Measurements from ENCODE around the gene TAF4B.

Gene TAF4B

GRCh38 chr18:26407736-26408601 is 181.7 kb downstream of the TAF4B start:
- Histone ChIP-seq H3K27me3 (ENCODE audit: insufficient read depth, poor library complexity, severe bottlenecking) (no peaks in the 10 kb centered on the region), H3K36me3 (ENCODE audit: low read depth) (no peaks in the 10 kb centered on the region), H3K27ac (ENCODE audit: poor library complexity, severe bottlenecking) (no peak overlapping the region), H3K4me3 (ENCODE audit: severe bottlenecking) (no peak overlapping the region), H3K4me1 (ENCODE audit: insufficient read depth, poor library complexity, severe bottlenecking) (peaks cover 5% of the 10 kb centered on the region), H3K9me3 (ENCODE audit: severe bottlenecking) (peaks cover 3% of the 10 kb centered on the region)
- no peak for ATAC-seq (ENCODE audit: low read depth)
- DNase-seq (ENCODE audit: low spot score), result no peak
- TF ChIP-seq, protein P1, sequence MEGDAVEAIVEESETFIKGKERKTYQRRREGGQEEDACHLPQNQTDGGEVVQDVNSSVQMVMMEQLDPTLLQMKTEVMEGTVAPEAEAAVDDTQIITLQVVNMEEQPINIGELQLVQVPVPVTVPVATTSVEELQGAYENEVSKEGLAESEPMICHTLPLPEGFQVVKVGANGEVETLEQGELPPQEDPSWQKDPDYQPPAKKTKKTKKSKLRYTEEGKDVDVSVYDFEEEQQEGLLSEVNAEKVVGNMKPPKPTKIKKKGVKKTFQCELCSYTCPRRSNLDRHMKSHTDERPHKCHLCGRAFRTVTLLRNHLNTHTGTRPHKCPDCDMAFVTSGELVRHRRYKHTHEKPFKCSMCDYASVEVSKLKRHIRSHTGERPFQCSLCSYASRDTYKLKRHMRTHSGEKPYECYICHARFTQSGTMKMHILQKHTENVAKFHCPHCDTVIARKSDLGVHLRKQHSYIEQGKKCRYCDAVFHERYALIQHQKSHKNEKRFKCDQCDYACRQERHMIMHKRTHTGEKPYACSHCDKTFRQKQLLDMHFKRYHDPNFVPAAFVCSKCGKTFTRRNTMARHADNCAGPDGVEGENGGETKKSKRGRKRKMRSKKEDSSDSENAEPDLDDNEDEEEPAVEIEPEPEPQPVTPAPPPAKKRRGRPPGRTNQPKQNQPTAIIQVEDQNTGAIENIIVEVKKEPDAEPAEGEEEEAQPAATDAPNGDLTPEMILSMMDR (IDR thresholded peaks at IDR 0.05; ENCODE audit: poor library complexity, severe bottlenecking), result no peak

DNA sequence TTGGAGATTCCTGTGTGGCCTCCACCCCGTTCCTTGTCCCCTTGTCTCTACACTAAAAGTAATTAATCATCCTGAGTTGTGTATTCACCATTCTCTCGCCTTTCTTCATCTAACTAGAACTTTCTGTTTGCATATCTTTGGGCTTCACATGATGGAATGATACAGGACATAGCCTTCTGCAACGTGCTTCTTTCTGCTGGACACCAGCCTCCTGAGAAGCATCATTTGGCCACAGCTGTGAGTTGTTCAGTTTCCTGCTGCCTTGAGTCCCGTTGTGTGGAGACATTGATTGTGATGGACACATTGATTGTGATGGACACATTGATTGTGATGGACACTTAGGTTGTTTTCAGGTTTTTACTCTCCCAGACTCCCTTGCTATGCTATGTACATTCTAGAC is 182.8 kb downstream of the TAF4B start:
- peaks cover 5% of the 10 kb centered on the region for H3K4me1 ChIP-seq (ENCODE audit: insufficient read depth, poor library complexity, severe bottlenecking)
- no peaks in the 10 kb centered on the region for H3K27me3 ChIP-seq (ENCODE audit: insufficient read depth, poor library complexity, severe bottlenecking)
- ATAC-seq (ENCODE audit: low read depth) (no peak), DNase-seq (ENCODE audit: low spot score) (no peak)
- TF ChIP-seq, protein P1 (IDR thresholded peaks at IDR 0.05; ENCODE audit: poor library complexity, severe bottlenecking), result no peak
- no peak overlapping the region for H3K4me3 ChIP-seq (ENCODE audit: severe bottlenecking)
- no peaks in the 10 kb centered on the region for H3K36me3 ChIP-seq (ENCODE audit: low read depth)
- H3K27ac ChIP-seq (ENCODE audit: poor library complexity, severe bottlenecking), result no peak overlapping the region
- H3K9me3 ChIP-seq (ENCODE audit: severe bottlenecking), result peaks cover 3% of the 10 kb centered on the region

DNA sequence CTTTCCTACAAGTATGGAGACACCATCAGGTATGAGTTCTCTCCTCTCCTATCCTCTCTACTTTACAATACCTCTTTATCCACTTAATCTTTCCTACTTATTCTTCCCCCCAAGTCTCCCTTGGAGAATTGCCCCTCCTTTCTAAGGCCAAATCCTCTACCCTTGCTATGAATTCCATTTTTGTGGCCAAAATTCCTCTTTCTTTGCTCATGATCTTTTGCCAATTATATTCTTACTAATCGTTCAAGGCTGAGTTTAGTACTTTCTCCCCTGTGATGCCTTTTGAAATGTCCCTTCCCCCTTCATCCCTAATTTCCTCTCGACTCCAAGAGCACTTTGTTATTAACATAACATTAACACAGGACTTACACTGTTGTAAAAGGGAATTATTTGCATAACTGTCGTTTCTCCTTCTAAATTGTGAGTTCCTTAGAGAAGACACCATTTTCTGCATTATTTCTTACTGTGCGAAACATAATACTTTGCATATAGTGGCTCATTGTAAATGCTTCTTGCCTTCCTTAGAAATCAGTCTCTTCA is 188.7 kb downstream of the TAF4B start:
- DNase-seq (ENCODE audit: low spot score) (no peak), ATAC-seq (ENCODE audit: low read depth) (no peak)
- no peaks in the 10 kb centered on the region for H3K27me3 ChIP-seq (ENCODE audit: insufficient read depth, poor library complexity, severe bottlenecking)
- no peak overlapping the region for H3K27ac ChIP-seq (ENCODE audit: poor library complexity, severe bottlenecking)
- H3K4me1 ChIP-seq (ENCODE audit: insufficient read depth, poor library complexity, severe bottlenecking), result no peaks in the 10 kb centered on the region
- TF ChIP-seq, protein P1 (IDR thresholded peaks at IDR 0.05; ENCODE audit: poor library complexity, severe bottlenecking), result no peak
- no peaks in the 10 kb centered on the region for H3K36me3 ChIP-seq (ENCODE audit: low read depth)
- H3K9me3 ChIP-seq (ENCODE audit: severe bottlenecking), result peaks cover 3% of the 10 kb centered on the region
- no peak overlapping the region for H3K4me3 ChIP-seq (ENCODE audit: severe bottlenecking)

GRCh38 chr18:26415631-26416030 is 189.4 kb downstream of the TAF4B start:
- H3K36me3 ChIP-seq (ENCODE audit: low read depth), result no peaks in the 10 kb centered on the region
- peaks cover 3% of the 10 kb centered on the region for H3K9me3 ChIP-seq (ENCODE audit: severe bottlenecking)
- DNase-seq (ENCODE audit: low spot score), result no peak
- TF ChIP-seq, protein P1 (IDR thresholded peaks at IDR 0.05; ENCODE audit: poor library complexity, severe bottlenecking), result no peak
- H3K4me3 ChIP-seq (ENCODE audit: severe bottlenecking), result no peak overlapping the region
- H3K27ac ChIP-seq (ENCODE audit: poor library complexity, severe bottlenecking), result no peak overlapping the region
- no peaks in the 10 kb centered on the region for H3K4me1 ChIP-seq (ENCODE audit: insufficient read depth, poor library complexity, severe bottlenecking)
- ATAC-seq (ENCODE audit: low read depth), result no peak
- no peaks in the 10 kb centered on the region for H3K27me3 ChIP-seq (ENCODE audit: insufficient read depth, poor library complexity, severe bottlenecking)
